Loucy (cell line): ENCODE data around the gene LHX6.

Source experiments
- H2AFZ ChIP-seq: fragments of 200-600 bp; sonication (generic); 2 replicates; pipeline ENCODE4 v1.6.0; 2016; ENCODE audit warnings: antibody characterized with exemption, mild to moderate bottlenecking, low read length, moderate library complexity
- H3F3A ChIP-seq: fragments of 200-600 bp; 2 replicates; pipeline ENCODE4 v1.6.0; 2016; ENCODE audit warnings: antibody characterized with exemption, low read depth, mild to moderate bottlenecking
- H3K27me3 ChIP-seq: fragments of 200-600 bp; sonication (generic); 2 replicates; pipeline ENCODE4 v1.6.1; 2014; ENCODE audit warnings: low read length, mild to moderate bottlenecking; ENCODE audit not compliant: insufficient read depth, poor library complexity, severe bottlenecking
- H3K36me3 ChIP-seq: fragments of 200-600 bp; sonication (generic); 2 replicates; pipeline ENCODE4 v1.6.1; 2016; ENCODE audit warnings: low read length; ENCODE audit not compliant: insufficient read depth
- H3K4me1 ChIP-seq: fragments of 200-600 bp; sonication (generic); 2 replicates; pipeline ENCODE4 v1.5.1; 2014; ENCODE audit warnings: low read length, mild to moderate bottlenecking; ENCODE audit not compliant: insufficient read depth, poor library complexity, severe bottlenecking
- H3K4me2 ChIP-seq: fragments of 200-600 bp; sonication (generic); 2 replicates; pipeline ENCODE4 v1.6.0; 2014; ENCODE audit warnings: antibody characterized with exemption, low read length, low read depth, mild to moderate bottlenecking; ENCODE audit not compliant: poor library complexity, severe bottlenecking
- H3K4me3 ChIP-seq: fragments of 200-600 bp; sonication (generic); 2 replicates; pipeline ENCODE4 v1.5.1; 2014; ENCODE audit warnings: low read length, mild to moderate bottlenecking, mixed read lengths; ENCODE audit not compliant: poor library complexity, severe bottlenecking
- H3K79me2 ChIP-seq: fragments of 200-600 bp; sonication (generic); 2 replicates; pipeline ENCODE4 v1.6.1; 2014; ENCODE audit warnings: low read length; ENCODE audit not compliant: insufficient read depth
- H3K9ac ChIP-seq: fragments of 200-600 bp; sonication (generic); 2 replicates; pipeline ENCODE4 v1.6.0; 2014; ENCODE audit warnings: mild to moderate bottlenecking, low read depth, low read length, moderate library complexity; ENCODE audit not compliant: poor library complexity, severe bottlenecking
- H3K9me2 ChIP-seq: fragments of 200-600 bp; sonication (generic); replicated peaks from 2 replicates; pipeline ENCODE4 v1.6.1; 2016; ENCODE audit warnings: low read depth, low read length, mixed read lengths
- H3K9me3 ChIP-seq: fragments of 200-600 bp; sonication (generic); 2 replicates; pipeline ENCODE4 v1.6.1; 2014; ENCODE audit warnings: mild to moderate bottlenecking, antibody characterized with exemption, low read length, low read depth; ENCODE audit not compliant: insufficient read depth
- H4K20me1 ChIP-seq: fragments of 200-600 bp; sonication (generic); 2 replicates; pipeline ENCODE4 v1.6.0; 2014; ENCODE audit warnings: antibody characterized with exemption, low read length, mild to moderate bottlenecking; ENCODE audit not compliant: insufficient read depth, poor library complexity, severe bottlenecking
- EZH2phosphoT487 ChIP-seq: fragments of 200-600 bp; IDR thresholded peaks from 2 replicates; pipeline ENCODE4 v1.6.1; 2018; ENCODE audit warnings: antibody characterized with exemption, mild to moderate bottlenecking, moderate library complexity, borderline replicate concordance
- TF ChIP-seq, protein P1 (sequence below): fragments of 200-600 bp; sonication (generic); conservative IDR thresholded peaks from 2 replicates; pipeline ENCODE4 v1.5.1; 2014; ENCODE audit warnings: mild to moderate bottlenecking, antibody characterized with exemption, low read length

LHX6 gene

DNA sequence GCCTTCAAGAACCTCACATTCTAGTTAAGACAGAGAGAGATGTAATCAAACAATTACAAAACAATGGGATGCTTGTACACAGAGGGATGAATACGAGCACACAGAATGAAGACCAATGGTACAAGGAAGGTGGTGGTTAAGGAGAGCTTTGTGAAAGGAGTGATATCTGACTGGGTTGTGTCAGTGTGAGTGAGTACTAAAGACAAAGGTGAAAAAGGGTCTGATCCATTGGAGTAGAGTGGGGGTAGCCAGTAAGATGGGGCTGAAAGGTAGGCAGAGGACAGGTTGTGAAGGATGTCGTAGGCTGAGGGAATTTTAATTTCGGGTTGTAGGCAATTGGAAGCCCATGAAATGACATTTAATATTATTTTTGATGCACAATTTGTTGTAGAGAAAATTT, 26.0 kb upstream of the LHX6 start:
- Histone ChIP-seq H3K9me3 (no peaks in the 10 kb centered on the region), H3K27me3 (no peaks in the 10 kb centered on the region), H3K9me2 (no peaks in the 10 kb centered on the region), H2AFZ (no peak overlapping the region), H3K79me2 (peaks cover 31% of the 10 kb centered on the region; the same call in 1 of the 2 replicates), H3K4me2 (no peak overlapping the region), H3K4me3 (no peak overlapping the region), H4K20me1 (peaks cover 3% of the 10 kb centered on the region), H3F3A (no peaks in the 10 kb centered on the region), H3K4me1 (no peaks in the 10 kb centered on the region), H3K9ac (no peak overlapping the region), H3K36me3 (peaks cover 44% of the 10 kb centered on the region; the same call in 1 of the 2 replicates)
- TF ChIP-seq, protein P1, sequence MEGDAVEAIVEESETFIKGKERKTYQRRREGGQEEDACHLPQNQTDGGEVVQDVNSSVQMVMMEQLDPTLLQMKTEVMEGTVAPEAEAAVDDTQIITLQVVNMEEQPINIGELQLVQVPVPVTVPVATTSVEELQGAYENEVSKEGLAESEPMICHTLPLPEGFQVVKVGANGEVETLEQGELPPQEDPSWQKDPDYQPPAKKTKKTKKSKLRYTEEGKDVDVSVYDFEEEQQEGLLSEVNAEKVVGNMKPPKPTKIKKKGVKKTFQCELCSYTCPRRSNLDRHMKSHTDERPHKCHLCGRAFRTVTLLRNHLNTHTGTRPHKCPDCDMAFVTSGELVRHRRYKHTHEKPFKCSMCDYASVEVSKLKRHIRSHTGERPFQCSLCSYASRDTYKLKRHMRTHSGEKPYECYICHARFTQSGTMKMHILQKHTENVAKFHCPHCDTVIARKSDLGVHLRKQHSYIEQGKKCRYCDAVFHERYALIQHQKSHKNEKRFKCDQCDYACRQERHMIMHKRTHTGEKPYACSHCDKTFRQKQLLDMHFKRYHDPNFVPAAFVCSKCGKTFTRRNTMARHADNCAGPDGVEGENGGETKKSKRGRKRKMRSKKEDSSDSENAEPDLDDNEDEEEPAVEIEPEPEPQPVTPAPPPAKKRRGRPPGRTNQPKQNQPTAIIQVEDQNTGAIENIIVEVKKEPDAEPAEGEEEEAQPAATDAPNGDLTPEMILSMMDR = no peak
- no peak for TF ChIP-seq EZH2phosphoT487

DNA sequence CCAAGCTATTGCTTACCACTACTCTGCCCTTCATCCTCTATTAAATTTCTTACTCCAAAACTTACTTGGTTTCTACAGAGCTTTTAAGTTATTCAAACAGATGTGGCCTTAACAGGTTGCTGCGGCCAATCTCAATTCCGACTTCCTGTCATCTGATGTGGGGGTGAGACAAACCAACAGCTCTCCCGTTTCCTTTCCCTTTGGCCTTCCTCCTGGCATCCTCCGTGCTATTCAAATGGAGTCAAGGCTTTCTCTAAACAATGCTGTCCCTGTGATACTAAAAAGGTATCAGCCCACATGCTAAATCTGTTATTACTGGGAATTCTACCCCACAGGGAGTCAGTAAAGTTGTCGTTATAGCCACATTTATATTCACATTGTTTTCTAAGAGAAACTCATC, 24.0 kb upstream of the LHX6 start:
- TF ChIP-seq, protein P1 = no peak
- TF ChIP-seq EZH2phosphoT487 = no peak
- H3K4me2 ChIP-seq = no peak overlapping the region

DNA sequence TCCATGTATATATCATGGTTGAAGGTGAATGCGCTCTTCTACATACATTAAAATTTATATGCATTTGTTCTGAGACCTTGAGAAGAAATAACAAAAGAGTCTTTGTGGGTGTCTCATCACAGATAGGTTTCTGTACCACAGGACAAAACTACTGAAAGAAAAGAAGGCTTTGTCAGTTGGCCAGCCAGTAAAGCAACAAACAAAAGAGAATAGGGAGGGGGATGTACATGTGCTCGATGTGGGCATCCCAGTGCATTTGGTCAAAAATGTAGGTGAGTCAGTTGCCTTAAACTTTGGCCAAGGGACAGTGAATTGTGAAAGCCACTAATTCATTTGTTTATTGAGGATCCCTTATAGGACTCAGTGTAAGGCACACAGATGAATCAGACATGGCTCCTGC, 22.6 kb upstream of the LHX6 start:
- peaks cover 2% of the 10 kb centered on the region for H4K20me1 ChIP-seq
- no peak overlapping the region for H2AFZ ChIP-seq
- no peaks in the 10 kb centered on the region for H3K9me2 ChIP-seq
- no peaks in the 10 kb centered on the region for H3K27me3 ChIP-seq
- H3K79me2 ChIP-seq = peaks cover 15% of the 10 kb centered on the region; the same call in 1 of the 2 replicates
- H3F3A ChIP-seq = no peaks in the 10 kb centered on the region
- peaks cover 62% of the 10 kb centered on the region; the same call in 1 of the 2 replicates for H3K36me3 ChIP-seq
- no peak overlapping the region for H3K4me3 ChIP-seq
- H3K9ac ChIP-seq = no peak overlapping the region
- H3K9me3 ChIP-seq = no peaks in the 10 kb centered on the region
- H3K4me1 ChIP-seq = no peaks in the 10 kb centered on the region
- TF ChIP-seq EZH2phosphoT487 = no peak
- TF ChIP-seq, protein P1 = no peak
- no peak overlapping the region for H3K4me2 ChIP-seq

More for the DNA sequence above, 24.0 kb upstream of the LHX6 start:
- no peak overlapping the region for H3K9ac ChIP-seq
- H3K36me3 ChIP-seq = peaks cover 48% of the 10 kb centered on the region; the same call in 1 of the 2 replicates
- no peaks in the 10 kb centered on the region for H3K9me2 ChIP-seq
- H4K20me1 ChIP-seq = peaks cover 3% of the 10 kb centered on the region
- H3K79me2 ChIP-seq = peaks cover 27% of the 10 kb centered on the region; the same call in 1 of the 2 replicates
- no peaks in the 10 kb centered on the region for H3K4me1 ChIP-seq
- H3K4me3 ChIP-seq = no peak overlapping the region
- H2AFZ ChIP-seq = no peak overlapping the region
- no peaks in the 10 kb centered on the region for H3K27me3 ChIP-seq
- H3F3A ChIP-seq = no peaks in the 10 kb centered on the region
- no peaks in the 10 kb centered on the region for H3K9me3 ChIP-seq
